SK-N-SH (cell line): ENCODE data around the gene NFIA.

Experiments used
- CTCF ChIP-seq: fragments of 200-600 bp; sonication (generic); IDR thresholded peaks from 2 replicates; pipeline ENCODE4 v1.6.1; 2017; ENCODE audit warnings: antibody characterized with exemption, mild to moderate bottlenecking, moderate library complexity
- EP300 ChIP-seq, 2 experiments: IDR thresholded peaks; 2 replicates each; pipeline versions ENCODE4 v1.4.0 to v1.6.1; 2012; ENCODE audit warnings: borderline replicate concordance in 1 of 2, low read depth in 1 of 2, low read length in 1 of 2
- GABPA ChIP-seq: IDR thresholded peaks from 2 replicates; pipeline ENCODE4 v1.4.0; 2012; ENCODE audit warnings: low read depth, mild to moderate bottlenecking
- JUND ChIP-seq: IDR thresholded peaks from 2 replicates; pipeline ENCODE4 v1.4.0; 2012
- NFIC ChIP-seq: IDR thresholded peaks from 2 replicates; pipeline ENCODE4 v1.4.0; 2012; ENCODE audit warnings: borderline replicate concordance
- RAD21 ChIP-seq: IDR thresholded peaks from 2 replicates; pipeline ENCODE4 v1.6.1; 2012; ENCODE audit warnings: mild to moderate bottlenecking, low read length
- RCOR1 ChIP-seq: fragments of 150-350 bp; IDR thresholded peaks from 2 replicates; pipeline ENCODE4 v1.6.1; 2017; ENCODE audit warnings: antibody characterized with exemption, low read length
- REST ChIP-seq: IDR thresholded peaks from 2 replicates; pipeline ENCODE4 v1.6.1; 2012; ENCODE audit warnings: mild to moderate bottlenecking, low read depth, low read length, moderate library complexity
- SMC3 ChIP-seq: IDR thresholded peaks from 2 replicates; pipeline ENCODE4 v1.6.1; 2012; ENCODE audit warnings: low read depth, low read length, improper control_type of control experiment
- USF1 ChIP-seq: IDR thresholded peaks from 2 replicates; pipeline ENCODE4 v1.4.0; 2012; ENCODE audit warnings: low read depth, borderline replicate concordance
- USF2 ChIP-seq: fragments of 150-350 bp; IDR thresholded peaks from 2 replicates; pipeline ENCODE4 v1.6.1; 2017; ENCODE audit warnings: antibody characterized with exemption, low read length, low read depth, borderline replicate concordance

GRCh38 chr1:61370177-61370912 is 288.0 kb downstream of the NFIA start:
- TF ChIP-seq RAD21 (no peak), REST (no peak), CTCF (no peak), SMC3 (no peak), NFIC (no peak), USF2 (no peak), RCOR1 (no peak), USF1 (no peak), JUND (no peak), GABPA (no peak), EP300 (IDR thresholded peaks at IDR 0.05; ENCODE audit: borderline replicate concordance in 1 of 2, low read depth in 1 of 2, low read length in 1 of 2) (no peak)
